Lower leg skin (tissue), 3 donors: ENCODE results near the gene ZNF436.

ENCODE experiments used
- CTCF ChIP-seq, 3 donors: fragments of 450-650 bp; IDR thresholded peaks; one replicate each; pipeline ENCODE4 v1.5.1; 2016; ENCODE audit warnings: antibody characterized with exemption in 3 of 3, mild to moderate bottlenecking in 3 of 3, moderate library complexity in 2 of 3
- POLR2A ChIP-seq, 2 donors: fragments of 450-650 bp; IDR thresholded peaks; one replicate each; pipeline ENCODE4 v1.6.1; 2016 to 2017; ENCODE audit warnings: antibody characterized with exemption in 2 of 2, mild to moderate bottlenecking in 1 of 2, moderate library complexity in 1 of 2

DNA sequence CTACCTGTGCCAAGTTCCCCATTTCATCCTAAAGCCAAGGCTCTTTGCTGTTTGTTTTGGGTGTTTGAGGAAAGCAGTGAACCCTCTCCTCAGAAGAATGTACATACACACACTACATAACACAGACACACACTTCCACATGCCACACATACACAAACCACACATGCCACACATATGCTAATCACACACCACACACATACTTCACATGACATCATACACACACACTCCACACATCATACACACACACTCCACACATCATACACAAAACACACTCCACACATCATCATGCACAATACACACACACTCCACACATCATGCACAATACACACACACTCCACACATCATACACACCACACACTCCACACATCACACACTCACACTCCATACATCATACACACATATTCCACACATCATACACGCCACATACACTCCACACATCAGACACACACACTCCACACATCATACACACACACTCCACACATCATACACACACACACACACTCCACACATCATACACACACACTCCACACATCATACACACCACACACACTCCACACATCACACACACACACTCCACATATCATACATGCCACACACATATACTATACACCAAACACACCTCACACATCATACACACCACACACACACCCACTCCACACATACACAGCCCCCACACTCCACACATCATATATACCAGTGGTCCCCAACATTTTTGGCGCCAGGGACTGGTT is 22.7 kb upstream of the ZNF436 start:
- no peak for TF ChIP-seq CTCF (IDR thresholded peaks at IDR 0.05)
- no peak for TF ChIP-seq POLR2A (IDR thresholded peaks at IDR 0.05)
